Liver (tissue), 9 donors: ENCODE data around the gene NCOR2. TPM values are rescaled to one million over a fixed set of nuclear protein-coding genes. Genes with fewer than 3 reads are reported as not detected.

ENCODE experiments used
- DNase-seq: peaks from one replicate; pipeline ENCODE4 v3.0.0-alpha.2; 2017; ENCODE audit warnings: low spot score
- H3K27ac ChIP-seq, 2 donors: one replicate each; pipeline ENCODE4 v1.7.0; 2013; ENCODE audit warnings: inconsistent platforms in 2 of 2, low read length in 2 of 2, control low read depth in 1 of 2, low read depth in 1 of 2, mild to moderate bottlenecking in 1 of 2
- H3K27me3 ChIP-seq, 4 donors: one replicate each; pipeline versions ENCODE4 v1.6.1 to v1.7.0; 2013; ENCODE audit warnings: low read length in 3 of 4, inconsistent platforms in 1 of 4, mild to moderate bottlenecking in 1 of 4, moderate library complexity in 1 of 4; ENCODE audit not compliant: control insufficient read depth in 4 of 4, insufficient read depth in 4 of 4
- H3K36me3 ChIP-seq, 4 donors: one replicate each; pipeline versions ENCODE4 v1.6.1 to v1.7.0; 2013; ENCODE audit warnings: low read length in 3 of 4, mild to moderate bottlenecking in 3 of 4, low read depth in 1 of 4, moderate library complexity in 1 of 4; ENCODE audit not compliant: control insufficient read depth in 4 of 4, insufficient read depth in 3 of 4
- H3K4me1 ChIP-seq, 4 donors: one replicate each; pipeline versions ENCODE4 v1.6.1 to v1.7.0; 2013; ENCODE audit warnings: low read length in 3 of 4, mild to moderate bottlenecking in 3 of 4, moderate library complexity in 1 of 4; ENCODE audit not compliant: control insufficient read depth in 4 of 4, insufficient read depth in 4 of 4
- H3K4me3 ChIP-seq, 3 donors: one replicate each; pipeline versions ENCODE4 v1.6.1 to v1.7.0; 2013; ENCODE audit warnings: low read length in 3 of 3, control low read depth in 1 of 3, low read depth in 1 of 3, mild to moderate bottlenecking in 1 of 3
- H3K9ac ChIP-seq, 2 donors: one replicate each; pipeline ENCODE4 v1.7.0; 2013; ENCODE audit warnings: low read length in 2 of 2, mild to moderate bottlenecking in 2 of 2, moderate library complexity in 2 of 2, control low read depth in 1 of 2, low read depth in 1 of 2
- H3K9me3 ChIP-seq, 4 donors: one replicate each; pipeline versions ENCODE4 v1.6.1 to v1.7.0; 2013; ENCODE audit warnings: low read length in 3 of 4; ENCODE audit not compliant: control insufficient read depth in 4 of 4
- ATF3 ChIP-seq: IDR thresholded peaks from 2 replicates; pipeline ENCODE4 v1.6.1; 2016; ENCODE audit warnings: antibody characterized with exemption
- CTCF ChIP-seq: fragments of 150-350 bp; IDR thresholded peaks from 2 replicates; pipeline ENCODE4 v1.5.1; 2017; ENCODE audit warnings: improper control_type of control experiment, low read depth, low read length; ENCODE audit not compliant: missing input control
- EGR1 ChIP-seq, 2 donors: IDR thresholded peaks; 2 replicates each; pipeline ENCODE4 v1.6.1; 2016 to 2018; ENCODE audit warnings: antibody characterized with exemption in 2 of 2, low read depth in 2 of 2
- FOXA1 ChIP-seq: IDR thresholded peaks from 2 replicates; pipeline ENCODE4 v1.6.1; 2016; ENCODE audit warnings: antibody characterized with exemption
- FOXA2 ChIP-seq: IDR thresholded peaks from 2 replicates; pipeline ENCODE4 v1.6.1; 2016; ENCODE audit warnings: antibody characterized with exemption
- GABPA ChIP-seq, 2 donors: IDR thresholded peaks in 1 of 2; conservative IDR thresholded peaks in 1 of 2; 2 replicates each; pipeline ENCODE4 v1.6.1; 2016; ENCODE audit warnings: antibody characterized with exemption in 2 of 2, mild to moderate bottlenecking in 1 of 2, moderate library complexity in 1 of 2
- HNF4A ChIP-seq, 2 donors: conservative IDR thresholded peaks; 2 replicates each; pipeline ENCODE4 v1.6.1; 2016; ENCODE audit warnings: antibody characterized with exemption in 2 of 2, mild to moderate bottlenecking in 2 of 2
- HNF4G ChIP-seq: IDR thresholded peaks from 2 replicates; pipeline ENCODE4 v1.6.1; 2016; ENCODE audit warnings: antibody characterized with exemption
- JUND ChIP-seq, 2 donors: IDR thresholded peaks; 2 replicates each; pipeline ENCODE4 v1.6.1; 2016; ENCODE audit warnings: antibody characterized with exemption in 2 of 2
- MAX ChIP-seq: IDR thresholded peaks from 2 replicates; pipeline ENCODE4 v1.6.1; 2016; ENCODE audit warnings: antibody characterized with exemption
- NR2F2 ChIP-seq: IDR thresholded peaks from 2 replicates; pipeline ENCODE4 v1.6.1; 2016; ENCODE audit warnings: antibody characterized with exemption
- RAD21 ChIP-seq, 2 donors: IDR thresholded peaks; 2 replicates each; pipeline ENCODE4 v1.6.1; 2016; ENCODE audit warnings: antibody characterized with exemption in 2 of 2, mild to moderate bottlenecking in 2 of 2
- REST ChIP-seq: IDR thresholded peaks from 2 replicates; pipeline ENCODE4 v1.6.1; 2016; ENCODE audit warnings: antibody characterized with exemption, mild to moderate bottlenecking
- RXRA ChIP-seq, 2 donors: IDR thresholded peaks; 2 replicates each; pipeline ENCODE4 v1.6.1; 2017 to 2018; ENCODE audit warnings: antibody characterized with exemption in 2 of 2, mild to moderate bottlenecking in 1 of 2
- SP1 ChIP-seq: IDR thresholded peaks from 2 replicates; pipeline ENCODE4 v1.6.1; 2018; ENCODE audit warnings: antibody characterized with exemption, mild to moderate bottlenecking
- TAF1 ChIP-seq: conservative IDR thresholded peaks from 2 replicates; pipeline ENCODE4 v1.6.1; 2016; ENCODE audit warnings: antibody characterized with exemption, mild to moderate bottlenecking
- YY1 ChIP-seq: IDR thresholded peaks from 2 replicates; pipeline ENCODE4 v1.6.1; 2016; ENCODE audit warnings: antibody characterized with exemption, mild to moderate bottlenecking
- ZBTB33 ChIP-seq: IDR thresholded peaks from 2 replicates; pipeline ENCODE4 v1.6.1; 2016; ENCODE audit warnings: antibody characterized with exemption
- WGBS: extraction: QIAGEN DNeasy Blood & Tissue Kit; methylation state at CpG from one replicate; pipeline ENCODE4 v1.1.7; 2013; 5-methylcytosine and 5-hydroxymethylcytosine counted together
- polyA plus RNA-seq, 2 donors: library from polyadenylated mRNA; stranded (reverse) in 1 of 2; unstranded in 1 of 2; fragments of 200-250 nt in 1 of 2; fragments of >200 nt in 1 of 2; fragmentation: Nextera tagmentation in 1 of 2; extraction: Ambion mirVana in 1 of 2; gene quantifications; one replicate each; pipeline versions ENCODE4 v1.2.1 to v1.2.3, GENCODE V29; 2013 to 2015
- total RNA-seq, 2 donors: library from RNA; depleted of rRNA; stranded (reverse); fragments of >200 nt; gene quantifications; one replicate each; pipeline ENCODE4 v1.2.3, GENCODE V29; 2014
- donor health status: healthy.
- donor health status: healthy.
- donor health status: healthy.
- donor health status: healthy.
- donor health status: healthy.

Gene NCOR2
- total and polyA plus RNA-seq, 4 donors, result 7.9 to 31.6 (median 18.1) TPM

- Histone ChIP-seq H3K9ac (no peak overlapping the region), H3K27ac (no peak overlapping the region), H3K9me3 (no peaks in the 10 kb centered on the region), H3K4me3 (no peak overlapping the region), H3K36me3 (no peaks in the 10 kb centered on the region), H3K4me1 (peaks cover 22 to 42% (median 27%) of the 10 kb centered on the region in 4 donors), H3K27me3 (no peaks in the 10 kb centered on the region)
- no peak for TF ChIP-seq FOXA2
- no peak for TF ChIP-seq ZBTB33
- no peak for TF ChIP-seq MAX
- no peak for TF ChIP-seq ATF3
- TF ChIP-seq CTCF, result no peak
- no peak for TF ChIP-seq RAD21 (IDR thresholded peaks at IDR 0.05)
- no peak for TF ChIP-seq EGR1 (IDR thresholded peaks at IDR 0.05; ENCODE audit: low read depth in 2 of 2)
- no peak for TF ChIP-seq FOXA1
- TF ChIP-seq RXRA (IDR thresholded peaks at IDR 0.05), result no peak
- TF ChIP-seq HNF4G, result no peak
- no peak for TF ChIP-seq NR2F2
- no peak for TF ChIP-seq YY1
- no peak for TF ChIP-seq TAF1
- no peak for TF ChIP-seq SP1
- no peak for TF ChIP-seq REST
- TF ChIP-seq GABPA (IDR thresholded peaks at IDR 0.05 in 1 of 2, conservative IDR thresholded peaks at IDR 0.05 in 1 of 2), result no peak
- TF ChIP-seq HNF4A (conservative IDR thresholded peaks at IDR 0.05), result no peak
- TF ChIP-seq JUND (IDR thresholded peaks at IDR 0.05), result no peak
- no peak for DNase-seq
- 92% methylated on average over 28 of the region's 28 CpGs for WGBS
Measured at GRCh38 chr12:124542021-124542949, 25.1 kb downstream of the NCOR2 start.
